ENCODE results near the gene PIWIL1.

The PIWIL1 gene

GRCh38 chr12:130335517-130336392 lies 1.9 kb upstream of the PIWIL1 start:
- no peak overlapping the region for H3K4me3 ChIP-seq (ENCODE audit: low read depth, low read length)
- peak; percentile 76 for DNase-seq (ENCODE audit: low read depth)
- TF ChIP-seq, protein P1, sequence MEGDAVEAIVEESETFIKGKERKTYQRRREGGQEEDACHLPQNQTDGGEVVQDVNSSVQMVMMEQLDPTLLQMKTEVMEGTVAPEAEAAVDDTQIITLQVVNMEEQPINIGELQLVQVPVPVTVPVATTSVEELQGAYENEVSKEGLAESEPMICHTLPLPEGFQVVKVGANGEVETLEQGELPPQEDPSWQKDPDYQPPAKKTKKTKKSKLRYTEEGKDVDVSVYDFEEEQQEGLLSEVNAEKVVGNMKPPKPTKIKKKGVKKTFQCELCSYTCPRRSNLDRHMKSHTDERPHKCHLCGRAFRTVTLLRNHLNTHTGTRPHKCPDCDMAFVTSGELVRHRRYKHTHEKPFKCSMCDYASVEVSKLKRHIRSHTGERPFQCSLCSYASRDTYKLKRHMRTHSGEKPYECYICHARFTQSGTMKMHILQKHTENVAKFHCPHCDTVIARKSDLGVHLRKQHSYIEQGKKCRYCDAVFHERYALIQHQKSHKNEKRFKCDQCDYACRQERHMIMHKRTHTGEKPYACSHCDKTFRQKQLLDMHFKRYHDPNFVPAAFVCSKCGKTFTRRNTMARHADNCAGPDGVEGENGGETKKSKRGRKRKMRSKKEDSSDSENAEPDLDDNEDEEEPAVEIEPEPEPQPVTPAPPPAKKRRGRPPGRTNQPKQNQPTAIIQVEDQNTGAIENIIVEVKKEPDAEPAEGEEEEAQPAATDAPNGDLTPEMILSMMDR (conservative IDR thresholded peaks at IDR 0.05; ENCODE audit: low read depth, low read length) = peak; percentile 67

GRCh38 chr12:130336723-130337487 lies 782 bp upstream of the PIWIL1 start:
- H3K4me3 ChIP-seq (ENCODE audit: low read depth, low read length) = no peak overlapping the region
- TF ChIP-seq, protein P1 (conservative IDR thresholded peaks at IDR 0.05; ENCODE audit: low read depth, low read length) = no peak
- no peak for DNase-seq (ENCODE audit: low read depth)

DNA sequence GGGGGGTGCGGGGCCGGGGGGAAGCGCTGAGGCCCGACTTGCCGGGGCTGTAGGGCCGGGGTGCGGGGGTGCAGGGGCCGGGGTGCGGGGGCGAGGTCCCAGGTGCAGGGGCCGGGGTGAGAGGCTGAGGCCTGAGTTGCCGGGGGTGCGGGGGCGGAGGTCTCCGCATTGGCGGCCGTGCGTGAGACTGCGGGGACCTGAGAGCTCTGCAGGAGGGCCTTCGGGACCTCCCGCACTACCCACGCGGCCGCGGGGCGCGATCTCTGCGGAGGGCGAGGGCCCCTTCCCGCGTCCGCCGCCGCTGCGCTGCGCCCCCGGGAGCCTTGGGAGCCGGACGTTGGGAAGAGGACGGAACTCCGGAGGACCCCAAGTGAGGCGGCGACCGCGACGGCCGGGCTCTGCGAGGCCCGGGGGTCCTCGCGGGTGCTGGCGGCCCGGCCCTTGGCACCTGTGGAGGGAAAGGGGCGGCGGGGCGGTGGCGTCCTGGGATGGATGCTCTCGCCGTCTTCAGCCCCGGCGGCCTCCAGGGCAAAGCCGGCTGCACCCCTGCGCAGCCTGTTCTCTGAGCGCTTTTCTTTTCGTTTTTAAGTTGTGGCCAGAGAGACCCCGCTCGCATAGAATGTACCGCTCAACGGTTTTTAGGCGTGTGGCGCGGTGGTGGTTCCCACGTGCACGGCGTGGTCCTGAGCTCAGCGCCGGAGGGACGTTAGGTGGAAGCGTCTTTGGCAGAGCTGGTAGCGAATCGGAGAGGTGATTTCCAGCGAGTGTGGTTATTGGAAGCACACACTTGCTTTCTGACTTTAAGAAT lies 1.3 kb downstream of the PIWIL1 start:
- no peak for DNase-seq (ENCODE audit: low read depth)
- no peak overlapping the region for H3K4me3 ChIP-seq (ENCODE audit: low read depth, low read length)
- TF ChIP-seq, protein P1 (conservative IDR thresholded peaks at IDR 0.05; ENCODE audit: low read depth, low read length) = no peak

- DNase-seq (ENCODE audit: low read depth) = no peak
- TF ChIP-seq, protein P1 (conservative IDR thresholded peaks at IDR 0.05; ENCODE audit: low read depth, low read length) = no peak
- no peak overlapping the region for H3K4me3 ChIP-seq (ENCODE audit: low read depth, low read length)
Measured at GRCh38 chr12:130339951-130340350, 2.3 kb downstream of the PIWIL1 start.

DNA sequence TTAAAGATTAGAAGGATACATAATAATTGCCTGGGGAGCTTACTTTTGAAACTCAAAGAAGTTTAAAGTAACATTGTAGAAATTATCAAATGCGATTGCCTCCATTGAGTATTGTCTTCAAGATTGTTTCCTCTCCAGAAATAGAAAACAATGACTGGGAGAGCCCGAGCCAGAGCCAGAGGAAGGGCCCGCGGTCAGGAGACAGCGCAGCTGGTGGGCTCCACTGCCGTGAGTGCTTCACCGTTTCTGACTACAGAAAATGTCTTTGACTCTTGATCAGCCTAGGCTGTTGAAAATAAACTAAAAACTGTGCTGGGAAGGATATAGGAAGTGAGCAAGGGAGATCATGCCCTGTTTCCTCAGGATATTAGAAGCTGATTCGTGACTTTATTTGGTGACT lies 4.8 kb downstream of the PIWIL1 start:
- no peak for DNase-seq (ENCODE audit: low read depth)
- no peak overlapping the region for H3K4me3 ChIP-seq (ENCODE audit: low read depth, low read length)
- TF ChIP-seq, protein P1 (conservative IDR thresholded peaks at IDR 0.05; ENCODE audit: low read depth, low read length) = no peak

DNA sequence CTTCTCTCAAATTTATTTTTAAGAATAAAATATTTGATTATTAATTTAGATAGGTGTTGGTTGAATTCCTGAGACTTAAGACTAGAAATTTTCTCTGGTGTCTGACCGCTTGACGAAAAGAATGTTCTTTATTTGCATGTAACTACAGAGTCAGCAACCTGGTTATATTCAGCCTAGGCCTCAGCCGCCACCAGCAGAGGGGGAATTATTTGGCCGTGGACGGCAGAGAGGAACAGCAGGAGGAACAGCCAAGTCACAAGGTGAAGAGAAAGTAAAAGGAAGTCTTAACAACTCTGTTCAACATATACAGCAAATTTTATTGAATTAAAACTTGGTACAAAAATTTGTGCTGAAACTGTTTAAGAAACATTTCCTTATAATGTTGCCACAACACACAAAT lies 5.2 kb downstream of the PIWIL1 start:
- TF ChIP-seq, protein P1 (conservative IDR thresholded peaks at IDR 0.05; ENCODE audit: low read depth, low read length) = no peak
- H3K4me3 ChIP-seq (ENCODE audit: low read depth, low read length) = no peak overlapping the region
- no peak for DNase-seq (ENCODE audit: low read depth)
